Measurements from ENCODE around the gene TMEM203. TPM values are rescaled to one million over a fixed set of nuclear protein-coding genes. Genes with fewer than 3 reads are reported as not detected.

TMEM203 gene
- total and polyA plus RNA-seq, 2 of the 13 experiments (the other 11 are each of a cell fraction or from before 2014, with no cell fraction given) = 23.4 to 36.7 TPM

- TF ChIP-seq PRDM4 (CRISPR knock-in tag; IDR thresholded peaks at IDR 0.05; ENCODE audit: borderline replicate concordance) (no peak), NFATC3 (CRISPR knock-in tag; IDR thresholded peaks at IDR 0.05) (no peak), SAFB2 (CRISPR knock-in tag; IDR thresholded peaks at IDR 0.05; ENCODE audit: borderline replicate concordance, low read depth) (0 out of 2 replicates have a peak, but pooled peaks have one; percentile 68), ZNF574 (CRISPR knock-in tag; IDR thresholded peaks at IDR 0.05) (peak; percentile 90), ZNF383 (CRISPR knock-in tag; IDR thresholded peaks at IDR 0.05; ENCODE audit: borderline replicate concordance) (no peak), ZFP82 (CRISPR knock-in tag; IDR thresholded peaks at IDR 0.05; ENCODE audit: borderline replicate concordance) (0 out of 2 replicates have a peak, but pooled peaks have one; percentile 84), HNRNPUL1 (IDR thresholded peaks at IDR 0.05; ENCODE audit: low read depth, low read length) (no peak), RBAK (CRISPR knock-in tag; IDR thresholded peaks at IDR 0.05) (no peak), PBX3 (CRISPR knock-in tag; IDR thresholded peaks at IDR 0.05; ENCODE audit: borderline replicate concordance) (no peak), NFE2L1 (CRISPR knock-in tag; IDR thresholded peaks at IDR 0.05; ENCODE audit: borderline replicate concordance) (no peak), CBX1 (IDR thresholded peaks at IDR 0.05; ENCODE audit: low read depth) (peak; percentile 55), ATRX (CRISPR knock-in tag; IDR thresholded peaks at IDR 0.05; ENCODE audit: borderline replicate concordance) (no peak), ZNF331 (CRISPR knock-in tag; IDR thresholded peaks at IDR 0.05) (peak; percentile 92), WIZ (CRISPR knock-in tag; IDR thresholded peaks at IDR 0.05) (peak; percentile 89; the same call in 1 of the 2 replicates)
- TF ChIP-seq, protein P1, sequence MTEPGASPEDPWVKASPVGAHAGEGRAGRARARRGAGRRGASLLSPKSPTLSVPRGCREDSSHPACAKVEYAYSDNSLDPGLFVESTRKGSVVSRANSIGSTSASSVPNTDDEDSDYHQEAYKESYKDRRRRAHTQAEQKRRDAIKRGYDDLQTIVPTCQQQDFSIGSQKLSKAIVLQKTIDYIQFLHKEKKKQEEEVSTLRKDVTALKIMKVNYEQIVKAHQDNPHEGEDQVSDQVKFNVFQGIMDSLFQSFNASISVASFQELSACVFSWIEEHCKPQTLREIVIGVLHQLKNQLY (CRISPR knock-in tag; IDR thresholded peaks at IDR 0.05) = peak; percentile 66; the same call in 1 of the 2 replicates
- TF ChIP-seq, protein P2, sequence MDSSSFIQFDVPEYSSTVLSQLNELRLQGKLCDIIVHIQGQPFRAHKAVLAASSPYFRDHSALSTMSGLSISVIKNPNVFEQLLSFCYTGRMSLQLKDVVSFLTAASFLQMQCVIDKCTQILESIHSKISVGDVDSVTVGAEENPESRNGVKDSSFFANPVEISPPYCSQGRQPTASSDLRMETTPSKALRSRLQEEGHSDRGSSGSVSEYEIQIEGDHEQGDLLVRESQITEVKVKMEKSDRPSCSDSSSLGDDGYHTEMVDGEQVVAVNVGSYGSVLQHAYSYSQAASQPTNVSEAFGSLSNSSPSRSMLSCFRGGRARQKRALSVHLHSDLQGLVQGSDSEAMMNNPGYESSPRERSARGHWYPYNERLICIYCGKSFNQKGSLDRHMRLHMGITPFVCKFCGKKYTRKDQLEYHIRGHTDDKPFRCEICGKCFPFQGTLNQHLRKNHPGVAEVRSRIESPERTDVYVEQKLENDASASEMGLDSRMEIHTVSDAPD (CRISPR knock-in tag; IDR thresholded peaks at IDR 0.05) = peak; percentile 70; the same call in 1 of the 2 replicates
- TF ChIP-seq, protein P3, sequence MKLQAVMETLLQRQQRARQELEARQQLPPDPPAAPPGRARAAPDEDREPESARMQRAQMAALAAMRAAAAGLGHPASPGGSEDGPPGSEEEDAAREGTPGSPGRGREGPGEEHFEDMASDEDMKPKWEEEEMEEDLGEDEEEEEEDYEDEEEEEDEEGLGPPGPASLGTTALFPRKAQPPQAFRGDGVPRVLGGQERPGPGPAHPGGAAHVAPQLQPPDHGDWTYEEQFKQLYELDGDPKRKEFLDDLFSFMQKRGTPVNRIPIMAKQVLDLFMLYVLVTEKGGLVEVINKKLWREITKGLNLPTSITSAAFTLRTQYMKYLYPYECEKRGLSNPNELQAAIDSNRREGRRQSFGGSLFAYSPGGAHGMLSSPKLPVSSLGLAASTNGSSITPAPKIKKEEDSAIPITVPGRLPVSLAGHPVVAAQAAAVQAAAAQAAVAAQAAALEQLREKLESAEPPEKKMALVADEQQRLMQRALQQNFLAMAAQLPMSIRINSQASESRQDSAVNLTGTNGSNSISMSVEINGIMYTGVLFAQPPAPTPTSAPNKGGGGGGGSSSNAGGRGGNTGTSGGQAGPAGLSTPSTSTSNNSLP (IDR thresholded peaks at IDR 0.05; ENCODE audit: low read depth, low read length) = no peak
Measured at GRCh38 chr9:137200311-137201204, 4.9 kb downstream of the TMEM203 start, which contains the start of gene TPRN (continued).
